Motor neuron (in vitro differentiated cells): ENCODE measurements around the gene PCED1A. TPM values are rescaled to one million over a fixed set of nuclear protein-coding genes. Genes with fewer than 3 reads are reported as not detected.
A peak's percentile ranks its signal among the peaks of the same experiment; 100 is the strongest.

Experiments
- ATAC-seq, 8 experiments: fragments of 200-7000 bp; cut with Tn5 transposase; replicated peaks in 6 of 8; 2 replicates each; pipeline ENCODE4 v1.8.0; 2021; ENCODE audit warnings: mild to moderate bottlenecking in 8 of 8, moderate library complexity in 8 of 8
- H3K27ac ChIP-seq, 2 donors: fragments of 250-450 bp; sonication (Bioruptor Pico); 2 replicates each; pipeline ENCODE4 v1.9.0; 2021; ENCODE audit warnings: antibody characterized with exemption in 2 of 2, mild to moderate bottlenecking in 2 of 2, moderate library complexity in 1 of 2
- H3K4me1 ChIP-seq, 2 donors: fragments of 250-450 bp; sonication (Bioruptor Pico); replicated peaks in 1 of 2; 2 replicates each; pipeline ENCODE4 v1.6.1; 2021; ENCODE audit warnings: antibody characterized with exemption in 2 of 2, mild to moderate bottlenecking in 2 of 2, moderate library complexity in 1 of 2
- H3K4me3 ChIP-seq, 5 donors: fragments of 250-450 bp; sonication (Bioruptor Pico); 2 replicates each; pipeline ENCODE4 v1.9.0; 2021; ENCODE audit warnings: antibody characterized with exemption in 5 of 5, mild to moderate bottlenecking in 5 of 5, moderate library complexity in 4 of 5
- WGBS, 10 experiments: fragments of 450-650 bp; shearing (Covaris generic); methylation state at CpG; one replicate each; pipeline ENCODE4 v1.0.0; 2022; 5-methylcytosine and 5-hydroxymethylcytosine counted together
- in situ Hi-C, 9 experiments: fragments of 400-800 bp; cut with MboI; loops; one replicate each; pipeline ENCODE4 v1.15.0; 2021; ENCODE audit warnings: low sequenced_read_pairs in 9 of 9, low pct_unique_long_range_greater_than_20kb in 2 of 9; ENCODE audit not compliant: unreplicated experiment in 9 of 9
- total RNA-seq, 8 experiments: library from RNA; unstranded; fragments of 300-600 nt; gene quantifications; 2 replicates each; pipeline versions ENCODE4 v1.2.3 to v1.2.4, GENCODE V29; 2022

Gene PCED1A
- total RNA-seq, 8 experiments from 2014 or later = 24.5 to 49.6 (median 33.7) TPM

DNA sequence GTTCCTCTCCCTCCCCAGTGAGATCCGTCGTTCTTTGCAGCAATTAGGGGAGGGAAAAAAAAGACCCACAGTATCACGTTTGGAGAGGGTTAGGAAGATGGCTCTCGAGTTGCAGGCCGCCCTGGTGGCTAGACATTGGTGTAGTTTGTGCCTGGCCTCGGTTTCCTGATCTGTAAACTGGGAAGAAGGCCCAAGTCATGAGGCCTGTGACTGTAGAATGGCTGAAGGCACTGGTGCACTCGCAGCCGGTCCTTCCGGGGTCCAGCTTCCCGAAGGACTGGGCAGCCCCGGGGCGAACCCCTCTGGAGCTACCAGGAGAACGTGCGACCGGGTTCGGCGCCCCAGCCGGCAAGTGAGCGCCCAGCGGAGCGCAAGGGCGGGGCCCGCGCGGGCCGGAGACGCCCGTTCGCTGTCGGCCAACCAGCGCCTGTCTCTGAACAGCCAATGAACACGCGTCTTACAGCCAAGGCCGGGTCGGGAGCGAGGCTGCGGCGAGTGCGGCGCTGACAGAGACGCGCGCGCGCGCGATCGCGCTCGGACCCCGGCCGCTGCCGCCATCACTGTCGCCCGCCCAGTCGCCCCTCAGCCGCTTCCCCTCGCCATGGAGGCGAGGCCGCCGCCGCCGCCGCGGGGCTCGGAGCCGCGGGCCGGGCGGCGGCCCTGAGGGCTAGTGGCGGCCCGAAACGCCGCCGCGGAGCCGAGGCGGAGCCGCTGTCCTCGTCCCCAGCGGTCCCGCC lies 32.7 kb upstream of the PCED1A start, which contains the start of gene PTPRA:
PTPRA (plus strand) TSS at position 472 of the 737 bp plus-strand sequence. CDS start 90,797 bp downstream, outside the sequence.
- peak within 1 kb of the TSS; percentile 71 to 96 (median 80) for H3K4me3 ChIP-seq
- peak; percentile 76 to 95 (median 92) for ATAC-seq
- 0 to 7% (median 0%) methylated on average over 1 to 8 of the region's 83 CpGs; no CpG with 5 or more reads in 7 of the 10 experiments for WGBS, 10 experiments
- in situ Hi-C loops = loop anchor here in 1 of 9 experiments (25.0 kb wide), 1 partner anchor 186 kb away; the partner anchor contains the start of gene EBF4
- peaks cover 16 to 26% of the 10 kb centered on the region in 2 donors for H3K4me1 ChIP-seq
- H3K27ac ChIP-seq = peak within 1 kb of the TSS; percentile 81 to 86

DNA sequence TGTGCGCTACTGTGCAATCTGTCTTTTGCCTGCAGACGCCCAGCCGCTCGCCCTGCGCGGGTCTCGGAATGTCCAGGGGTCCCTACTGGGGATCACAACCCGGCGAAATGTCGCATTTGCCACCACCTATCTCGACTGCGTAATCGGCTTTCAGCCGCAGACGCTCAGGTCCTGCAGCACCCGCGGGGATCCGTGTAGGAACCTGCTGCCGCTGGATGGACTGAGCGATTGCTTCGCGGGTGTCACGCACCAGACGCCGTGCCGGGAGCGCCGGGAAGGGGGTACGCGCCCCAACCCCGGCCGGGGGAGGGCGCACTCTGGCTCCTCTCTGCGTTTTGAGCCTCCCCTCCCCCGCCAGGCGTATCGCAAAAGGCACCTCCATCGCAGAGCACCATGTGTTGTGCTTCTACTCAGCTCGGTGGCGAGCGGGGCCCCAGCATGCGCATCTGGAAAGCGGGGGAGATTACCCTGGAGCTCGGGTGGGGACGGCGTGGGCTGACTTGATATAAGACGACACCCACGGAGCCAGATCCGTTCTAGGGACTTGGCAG lies 32.1 kb upstream of the PCED1A start:
- 8 to 36% methylated on average over 2 to 5 of the region's 49 CpGs; no CpG with 5 or more reads in 8 of the 10 experiments for WGBS, 10 experiments
- in situ Hi-C loops = loop anchor here in 1 of 9 experiments (25.0 kb wide), 1 partner anchor 185 kb away; the partner anchor contains the start of gene EBF4
- Histone ChIP-seq H3K27ac (peak overlapping the region in 1 of 2 donors; percentile 65), H3K4me1 (peaks cover 16 to 26% of the 10 kb centered on the region in 2 donors), H3K4me3 (peak overlapping the region; percentile 71 to 96 (median 80))
- peak; percentile 16 to 64 (median 43) for ATAC-seq

DNA sequence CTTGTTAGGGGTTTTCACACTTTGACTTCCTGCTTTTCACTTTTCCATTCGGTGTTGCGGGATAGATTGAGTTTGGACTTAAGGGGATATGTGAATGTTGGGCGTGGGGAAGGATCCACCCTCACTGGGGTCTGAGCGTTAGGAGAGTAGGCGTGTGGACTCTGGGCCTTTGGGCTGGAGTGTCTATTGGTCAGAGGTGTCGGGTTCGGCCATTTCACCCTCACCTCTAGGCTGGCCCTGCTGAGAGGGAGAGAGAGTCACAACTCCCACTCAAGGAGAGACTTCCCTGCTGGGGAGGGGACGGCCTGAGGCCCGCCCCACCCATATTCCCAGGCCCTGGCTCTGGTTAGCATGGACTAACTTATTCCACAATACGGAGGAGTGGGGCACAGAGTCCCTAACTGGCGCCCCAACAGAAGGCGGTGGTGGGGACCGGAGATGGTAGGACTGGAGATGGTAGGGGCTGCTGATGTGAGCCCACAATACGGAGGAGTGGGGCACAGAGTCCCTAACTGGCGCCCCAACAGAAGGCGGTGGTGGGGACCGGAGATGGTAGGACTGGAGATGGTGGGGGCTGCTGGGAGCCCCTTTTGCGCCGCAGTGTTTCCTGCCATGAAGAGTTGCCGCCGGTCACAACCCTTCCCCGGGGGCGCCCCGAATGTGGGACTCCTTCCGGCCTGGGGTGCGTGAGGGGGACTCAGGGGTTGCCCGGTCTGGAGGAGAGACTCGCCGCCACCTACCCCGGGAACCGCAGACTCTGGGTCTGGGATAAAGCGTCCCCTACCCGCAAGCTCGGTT lies 31.4 kb upstream of the PCED1A start:
- Histone ChIP-seq H3K27ac (peak overlapping the region in 1 of 2 donors; percentile 65), H3K4me3 (peak overlapping the region; percentile 71 to 96 (median 80)), H3K4me1 (peaks cover 16 to 26% of the 10 kb centered on the region in 2 donors)
- peak in 5 of 8 experiments; percentile 1 to 31 (median 14) for ATAC-seq
- in situ Hi-C loops = loop anchor here in 1 of 9 experiments (25.0 kb wide), 1 partner anchor 185 kb away; the partner anchor contains the start of gene EBF4
- WGBS, 10 experiments = 40 to 100% (median 78%) methylated on average over 1 to 15 of the region's 34 CpGs; no CpG with 5 or more reads in 3 of the 10 experiments

- peak in 2 of 8 experiments; percentile 9 to 12 for ATAC-seq
- WGBS, 10 experiments = 0 to 67% (median 38%) methylated on average over 2 of the region's 2 CpGs; no CpG with 5 or more reads in 6 of the 10 experiments
- Histone ChIP-seq H3K27ac (no peak overlapping the region), H3K4me3 (no peak overlapping the region), H3K4me1 (peaks cover 16 to 26% of the 10 kb centered on the region in 2 donors)
- in situ Hi-C loops = loop anchor here in 1 of 9 experiments (25.0 kb wide), 1 partner anchor 184 kb away; the partner anchor contains the start of gene EBF4
These were observed 30.6 kb upstream of the PCED1A start for GRCh38 chr20:2871111-2871465.

DNA sequence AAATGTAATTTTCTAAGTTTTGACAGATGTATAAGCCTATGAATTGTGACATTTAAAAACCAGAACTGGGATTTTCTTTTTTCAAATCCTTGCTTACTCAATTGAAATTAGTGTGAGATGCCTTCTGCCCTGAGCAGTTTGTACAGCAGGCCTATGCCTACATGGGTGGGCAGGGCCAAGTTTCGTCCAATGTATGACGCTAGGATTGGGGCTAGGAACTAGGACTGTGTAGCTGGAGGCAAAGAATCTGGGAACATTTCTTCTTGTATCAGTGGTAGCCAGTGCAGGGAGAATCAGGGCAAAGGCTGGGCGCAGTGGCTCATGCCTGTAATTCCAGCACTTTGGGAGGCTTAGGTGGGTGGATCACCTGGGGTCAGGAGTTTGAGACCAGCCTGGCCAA lies 28.9 kb upstream of the PCED1A start:
- Histone ChIP-seq H3K4me1 (peaks cover 7 to 12% of the 10 kb centered on the region in 2 donors), H3K4me3 (no peak overlapping the region), H3K27ac (no peak overlapping the region)
- in situ Hi-C loops = loop anchor here in 1 of 9 experiments (25.0 kb wide), 1 partner anchor 182 kb away; the partner anchor contains the start of gene EBF4
- ATAC-seq = no peak
- WGBS, 10 experiments = 76 to 100% (median 98%) methylated on average over 1 to 3 of the region's 3 CpGs; no CpG with 5 or more reads in 4 of the 10 experiments

- Histone ChIP-seq H3K4me3 (no peak overlapping the region), H3K27ac (no peak overlapping the region), H3K4me1 (peaks cover 7 to 10% of the 10 kb centered on the region in 2 donors)
- in situ Hi-C loops = loop anchor here in 1 of 9 experiments (25.0 kb wide), 1 partner anchor 180 kb away; the partner anchor contains the start of gene EBF4
- 20 to 100% (median 90%) methylated on average over 1 to 6 of the region's 12 CpGs; no CpG with 5 or more reads in 3 of the 10 experiments for WGBS, 10 experiments
- ATAC-seq = no peak
These were observed 26.8 kb upstream of the PCED1A start for GRCh38 chr20:2867081-2867864.

DNA sequence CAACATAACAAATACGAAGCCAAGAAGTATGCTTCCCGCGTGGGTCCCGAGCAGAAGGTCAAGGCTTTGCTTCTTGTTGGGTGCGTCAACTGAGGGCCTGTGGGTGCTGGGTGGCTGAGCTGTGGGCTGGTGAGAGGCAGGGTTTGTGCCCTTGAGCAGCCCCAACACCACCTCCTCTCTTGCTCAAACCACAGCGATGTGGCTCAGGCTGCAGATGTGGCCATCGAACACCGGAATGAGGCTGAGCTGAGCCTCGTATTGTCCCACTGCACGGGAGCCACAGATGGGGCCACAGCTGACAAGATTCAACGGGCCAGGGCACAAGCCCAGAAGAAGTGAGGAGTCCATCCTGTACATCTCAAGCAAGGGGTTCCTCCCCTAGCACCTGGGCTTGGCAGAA lies 25.8 kb upstream of the PCED1A start:
- H3K4me3 ChIP-seq = no peak overlapping the region
- H3K27ac ChIP-seq = no peak overlapping the region
- ATAC-seq = no peak
- 70 to 90% (median 86%) methylated on average over 2 to 9 of the region's 11 CpGs; no CpG with 5 or more reads in 7 of the 10 experiments for WGBS, 10 experiments
- in situ Hi-C loops = loop anchor here in 1 of 9 experiments (25.0 kb wide), 1 partner anchor 179 kb away; the partner anchor contains the start of gene EBF4
- peaks cover 6 to 7% of the 10 kb centered on the region in 2 donors for H3K4me1 ChIP-seq

GRCh38 chr20:2865630-2866029 lies 25.2 kb upstream of the PCED1A start:
- H3K4me1 ChIP-seq = peaks cover 2 to 5% of the 10 kb centered on the region in 2 donors
- H3K27ac ChIP-seq = no peak overlapping the region
- WGBS, 10 experiments = 80 to 100% (median 88%) methylated on average over 1 to 2 of the region's 3 CpGs; no CpG with 5 or more reads in 7 of the 10 experiments
- ATAC-seq = peak in 1 of 8 experiments; percentile 37
- in situ Hi-C loops = loop anchor here in 1 of 9 experiments (25.0 kb wide), 1 partner anchor 178 kb away; the partner anchor contains the start of gene EBF4
- H3K4me3 ChIP-seq = no peak overlapping the region

- no peak overlapping the region for H3K27ac ChIP-seq
- no peak overlapping the region for H3K4me3 ChIP-seq
- no peaks in the 10 kb centered on the region for H3K4me1 ChIP-seq
- 90 to 100% (median 99%) methylated on average over 1 to 8 of the region's 10 CpGs; no CpG with 5 or more reads in 5 of the 10 experiments for WGBS, 10 experiments
- ATAC-seq = no peak
- in situ Hi-C loops = loop anchor here in 1 of 9 experiments (25.0 kb wide), 1 partner anchor 178 kb away; the partner anchor contains the start of gene EBF4
These were observed 24.6 kb upstream of the PCED1A start for GRCh38 chr20:2865101-2865500.

DNA sequence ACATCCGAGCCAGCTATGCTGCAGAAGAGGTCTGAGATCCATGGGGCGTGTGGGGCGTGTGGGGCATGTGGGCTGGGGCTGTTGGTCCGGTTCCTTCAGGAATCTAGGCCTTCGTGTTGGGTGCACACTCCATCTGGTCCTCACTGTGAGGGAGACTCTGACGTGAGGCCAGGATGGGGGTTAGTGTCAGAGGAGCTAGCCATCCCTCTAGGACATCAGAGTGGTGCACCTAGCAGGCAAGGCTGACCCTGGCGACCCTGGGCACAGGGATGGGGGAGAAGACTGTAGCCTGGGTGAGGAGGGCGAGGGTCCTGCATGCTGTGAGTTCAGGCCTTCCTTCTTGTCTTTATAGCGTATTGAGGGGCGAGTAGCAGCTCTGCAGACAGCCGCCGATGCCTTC lies 24.2 kb upstream of the PCED1A start:
- WGBS, 10 experiments = 100% methylated on average over 1 to 3 of the region's 12 CpGs; no CpG with 5 or more reads in 8 of the 10 experiments
- in situ Hi-C loops = loop anchor here in 1 of 9 experiments (25.0 kb wide), 1 partner anchor 177 kb away; the partner anchor contains the start of gene EBF4
- Histone ChIP-seq H3K27ac (no peak overlapping the region), H3K4me3 (no peak overlapping the region), H3K4me1 (no peaks in the 10 kb centered on the region)
- no peak for ATAC-seq

DNA sequence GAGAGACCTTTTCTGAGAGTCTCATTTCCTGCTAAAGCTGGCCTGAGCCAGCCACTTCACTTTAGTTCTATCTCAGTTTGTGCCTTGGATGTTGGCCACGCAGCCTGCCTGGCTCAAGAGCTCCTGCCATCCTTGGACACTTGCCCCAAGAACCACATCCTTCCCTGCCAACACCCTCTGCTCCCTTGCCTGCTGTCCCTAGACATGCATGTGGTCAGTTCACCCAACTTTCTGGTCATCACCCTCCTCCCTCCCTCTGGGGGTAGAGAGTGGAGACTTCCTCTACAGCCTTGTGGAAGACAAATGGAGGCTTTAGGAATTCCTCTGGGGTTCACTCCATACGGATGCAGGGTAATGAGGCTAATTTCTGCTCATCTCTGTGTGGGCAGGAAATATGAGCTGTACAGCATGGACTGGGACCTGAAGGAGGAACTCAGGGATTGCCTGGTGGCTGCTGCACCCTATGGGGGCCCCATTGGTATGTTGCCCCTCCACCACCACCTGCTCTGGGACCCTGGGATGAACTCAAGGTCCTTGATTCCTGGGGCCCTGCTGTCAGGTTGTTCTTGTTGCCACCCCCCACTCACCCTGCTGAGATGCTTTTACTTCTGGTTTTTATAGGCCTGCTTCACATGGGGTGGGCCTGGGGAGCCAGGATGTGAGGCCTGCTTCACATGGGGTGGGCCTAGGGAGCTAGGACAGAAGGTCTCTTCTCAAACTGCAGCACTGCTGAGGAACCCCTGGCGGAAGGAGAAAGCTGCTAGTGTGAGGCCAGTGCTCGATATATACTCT lies 19.1 kb upstream of the PCED1A start:
- 60 to 100% (median 100%) methylated on average over 1 to 2 of the region's 4 CpGs; no CpG with 5 or more reads in 4 of the 10 experiments for WGBS, 10 experiments
- H3K4me3 ChIP-seq = no peak overlapping the region
- no peaks in the 10 kb centered on the region for H3K4me1 ChIP-seq
- in situ Hi-C loops = loop anchor here in 1 of 9 experiments (25.0 kb wide), 1 partner anchor 172 kb away; the partner anchor contains the start of gene EBF4
- H3K27ac ChIP-seq = no peak overlapping the region
- no peak for ATAC-seq
